Subcutaneous preadipocyte (primary cell): Measurements from ENCODE around the gene RDH5. TPM values are rescaled to one million over a fixed set of nuclear protein-coding genes. Genes with fewer than 3 reads are reported as not detected.

Source experiments
- small RNA-seq: library from RNA; depleted of rRNA; stranded (forward); fragments of <200 nt; gene quantifications from one replicate; pipeline ENCODE3, GENCODE V24; 2012
- total RNA-seq: library from RNA; depleted of rRNA; stranded (reverse); fragments of >200 nt; gene quantifications from 2 replicates; pipeline ENCODE4 v1.2.3, GENCODE V29; 2012

The RDH5 gene
- 59.2 and 70.6 TPM in 2 replicates for total RNA-seq

DNA sequence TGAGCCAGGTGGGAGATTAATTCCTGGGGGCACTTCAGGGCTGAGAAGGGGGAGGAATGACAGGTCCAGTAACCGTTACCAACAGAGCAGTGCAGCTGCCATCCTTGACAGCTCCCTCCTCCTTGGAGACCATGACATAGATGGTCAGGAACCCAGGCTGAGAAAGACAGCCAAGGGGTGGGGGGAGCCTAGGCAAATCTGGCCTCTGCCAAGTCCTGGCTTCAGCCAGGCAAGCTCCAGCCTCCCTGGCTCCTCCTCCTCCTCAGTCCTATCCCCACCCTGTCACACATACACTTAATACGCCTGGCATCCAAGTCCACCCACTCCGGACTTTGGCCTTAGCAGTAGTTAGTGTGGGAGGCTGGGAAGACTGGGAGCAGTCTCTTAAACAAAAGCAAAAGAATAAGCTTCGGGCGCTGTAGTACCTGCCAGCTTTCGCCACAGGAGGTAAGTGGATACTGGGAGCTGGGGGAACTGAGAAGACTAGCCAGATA lies at the start of gene RDH5:
Gene RDH5 (plus strand): TSS at position 323 of the 494 bp plus-strand sequence. CDS start 792 bp downstream, outside the sequence.

DNA sequence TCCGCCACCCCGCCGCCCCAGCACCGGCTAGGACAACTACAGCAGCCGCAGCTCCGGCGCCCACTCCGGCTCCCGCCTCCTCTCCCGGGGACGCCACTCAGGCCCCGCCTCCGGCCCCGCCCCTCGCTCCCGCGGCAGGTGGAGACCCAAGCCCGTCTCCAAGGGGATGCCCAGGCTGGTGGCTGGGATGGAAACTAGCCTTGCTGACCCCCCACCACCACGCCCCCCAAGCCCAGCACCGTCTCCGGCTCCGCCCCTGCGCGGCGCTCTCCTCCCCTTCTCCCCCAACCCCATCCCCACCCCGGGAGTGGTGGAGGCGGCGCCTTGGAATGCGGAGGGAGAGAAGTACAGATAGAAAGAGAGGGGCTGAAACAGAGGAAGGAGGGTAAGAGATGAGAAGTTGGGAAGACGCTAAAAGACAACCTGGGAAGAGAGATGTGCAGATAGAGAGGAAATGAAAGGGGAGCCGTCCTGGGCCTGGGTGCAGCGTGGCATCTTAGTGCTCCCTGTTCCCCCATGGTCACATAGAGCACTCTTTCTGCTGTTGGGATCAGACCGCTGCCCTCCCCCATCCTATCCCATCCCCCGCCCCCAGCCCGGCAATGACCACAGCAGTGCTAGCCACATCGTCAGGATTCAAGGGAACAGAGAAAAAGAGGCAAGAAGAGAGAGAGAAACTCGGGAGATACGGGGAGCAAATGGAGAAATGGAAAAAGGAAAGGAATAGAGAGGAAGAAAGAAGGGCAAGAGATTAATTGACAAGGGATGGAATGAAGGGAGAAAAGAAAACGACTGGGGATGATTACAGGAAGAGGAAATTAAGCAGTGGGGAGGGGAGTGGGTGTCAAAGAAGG lies 12.1 kb upstream of the RDH5 start, which contains the start of gene ITGA7:
Gene ITGA7 (minus strand): TSS at position 64 of the 854 bp plus-strand sequence. CDS start 222 bp downstream, outside the sequence.

DNA sequence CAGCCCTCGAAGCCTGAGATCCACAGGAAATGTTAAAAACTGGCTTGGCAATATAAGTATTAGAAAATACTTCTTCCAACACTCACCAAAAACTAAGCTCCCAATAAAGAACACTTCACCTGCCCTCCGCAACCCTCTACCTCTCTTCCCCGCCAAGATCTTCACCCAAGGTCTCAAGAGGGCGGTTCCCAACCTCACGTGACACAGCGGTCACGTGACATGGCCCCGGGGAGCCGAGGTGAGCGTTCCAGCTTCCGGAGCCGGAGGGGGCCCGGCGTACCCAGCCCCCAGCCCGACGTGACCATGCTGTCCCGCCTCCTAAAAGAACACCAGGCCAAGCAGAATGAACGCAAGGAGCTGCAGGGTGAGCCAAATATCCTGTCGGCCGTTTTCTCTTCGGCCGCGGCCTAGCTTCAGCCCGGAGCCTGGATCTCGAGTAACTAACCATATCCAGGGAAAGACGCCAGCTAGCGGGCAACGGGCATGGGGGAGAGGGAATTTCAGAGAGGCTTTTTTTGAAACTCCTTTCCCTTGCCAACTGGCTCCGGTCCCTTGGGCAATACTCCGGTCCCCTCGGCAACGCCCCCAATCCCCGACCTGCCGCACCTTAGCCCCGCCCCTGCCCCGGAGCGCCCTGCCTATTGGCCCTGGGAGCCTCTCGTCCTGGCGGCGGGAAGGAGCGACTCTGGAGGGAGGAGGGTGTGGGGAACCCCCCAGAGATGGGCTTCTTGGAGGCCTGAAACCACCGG lies 4.2 kb upstream of the RDH5 start, which contains the start of gene BLOC1S1:
Gene BLOC1S1 (plus strand): TSS at position 214 of the 749 bp plus-strand sequence. CDS start 6 bp downstream, at position 220.

DNA sequence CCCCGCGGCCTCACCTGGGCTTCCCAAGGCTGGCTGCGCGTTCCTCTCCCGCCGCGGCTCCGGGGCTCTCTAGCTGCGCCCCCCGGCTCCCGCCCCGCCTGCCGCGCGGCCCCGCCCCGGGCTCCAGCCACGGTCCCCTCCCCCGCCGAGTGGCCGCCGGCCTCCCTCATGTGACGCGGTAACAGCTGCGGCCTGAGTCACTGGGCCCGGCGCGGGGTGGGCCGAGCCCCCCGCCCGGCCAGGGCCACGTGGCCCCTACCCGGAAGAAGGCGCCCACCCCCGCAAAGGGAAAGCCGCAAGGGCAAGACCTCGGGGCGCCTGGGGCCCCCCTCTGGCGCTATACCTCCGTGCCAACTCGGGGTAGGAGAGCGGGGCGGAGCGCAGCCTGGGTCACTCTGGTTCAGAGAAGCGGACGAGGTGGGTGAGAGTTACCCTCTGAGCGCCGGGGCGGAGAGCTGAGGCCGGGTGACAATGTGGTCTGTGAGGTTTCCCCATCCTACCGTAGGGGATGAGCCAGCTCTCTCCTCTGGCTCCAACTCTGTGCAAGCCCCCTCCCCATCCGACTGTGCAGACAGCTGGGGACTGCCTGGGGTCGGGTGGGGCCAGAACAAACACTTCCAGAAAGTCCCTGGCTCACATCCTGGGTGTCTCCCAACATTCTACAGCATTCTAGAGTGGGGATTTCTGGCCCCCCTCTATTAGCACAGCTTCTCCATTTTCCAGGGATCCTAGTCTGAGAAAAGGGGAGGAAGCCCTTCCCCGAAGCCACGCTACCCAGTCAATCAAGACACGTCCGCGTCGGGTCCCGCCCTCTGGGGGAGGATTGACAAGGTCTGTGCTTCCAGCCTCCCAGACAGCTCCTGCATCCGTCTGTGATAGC lies 9.0 kb downstream of the RDH5 start, which contains the start of gene CD63:
Gene CD63 (minus strand): TSS at position 71 of the 880 bp plus-strand sequence. CDS start 668 bp downstream, outside the sequence.

DNA sequence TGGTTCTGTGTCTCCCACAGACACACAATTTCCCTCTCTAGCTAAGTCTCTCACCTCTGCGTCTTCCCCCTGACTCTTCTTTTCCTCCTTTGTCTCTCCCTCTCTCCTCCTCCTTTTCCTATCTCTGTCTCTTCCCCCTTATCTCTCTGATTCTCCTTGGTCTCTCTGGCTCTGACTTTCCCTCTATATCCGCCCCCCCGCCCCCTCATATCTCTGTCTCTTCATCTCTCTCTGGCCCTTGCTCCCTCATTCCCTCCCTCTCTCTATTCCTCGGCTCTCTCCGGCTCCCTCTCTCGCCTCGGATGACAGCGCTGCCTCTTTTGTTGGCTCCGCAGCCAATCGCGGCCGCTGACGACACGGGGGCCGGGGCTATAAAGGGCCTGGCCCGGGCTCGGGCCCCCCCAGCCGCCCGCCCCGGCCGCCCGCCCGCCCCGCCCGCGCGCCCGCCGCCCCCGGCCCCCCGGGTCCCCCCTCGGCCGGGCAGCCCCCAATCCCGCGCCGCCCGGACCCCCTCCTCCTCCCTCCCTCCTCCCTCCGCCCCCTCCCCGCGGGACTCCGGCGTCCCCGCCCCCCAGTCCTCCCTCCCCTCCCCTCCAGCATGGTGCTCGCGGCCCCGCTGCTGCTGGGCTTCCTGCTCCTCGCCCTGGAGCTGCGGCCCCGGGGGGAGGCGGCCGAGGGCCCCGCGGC lies 22.7 kb downstream of the RDH5 start, which contains the start of gene GDF11:
Gene GDF11 (plus strand): TSS at position 404 of the 687 bp plus-strand sequence. CDS start 195 bp downstream, at position 599.

Small RNA genes within 50 kb of the gene (small RNA-seq; reads per million reads assigned to genes)
- gene AC009779.1 (not detected), gene RF00017 (not detected)

Other genes starting within 250 kb of the RDH5 start
- gene OR6C68, start 228.0 kb upstream of the RDH5 start, total RNA-seq: not detected in 2 replicates
- gene OR6C4, start 170.8 kb upstream of the RDH5 start, total RNA-seq: not detected in 2 replicates
- not detected in 2 replicates for gene OR2AP1, start 147.9 kb upstream of the RDH5 start, total RNA-seq
- gene OR10P1, start 83.5 kb upstream of the RDH5 start, total RNA-seq: not detected in 2 replicates
- 15.2 and 18.7 TPM in 2 replicates for gene ITGA7, start 12.5 kb upstream of the RDH5 start, total RNA-seq
- 33.8 and 54.0 TPM in 2 replicates for gene BLOC1S1, start 4.3 kb upstream of the RDH5 start, total RNA-seq
- gene CD63, start 8.6 kb downstream of the RDH5 start, total RNA-seq: 1,437 and 2,220 TPM in 2 replicates
- 4.0 and 7.0 TPM in 2 replicates for gene GDF11, start 22.7 kb downstream of the RDH5 start, total RNA-seq
- gene SARNP, start 97.3 kb downstream of the RDH5 start, total RNA-seq: 65.5 and 79.0 TPM in 2 replicates
- gene ORMDL2, start 97.6 kb downstream of the RDH5 start, total RNA-seq: 14.3 and 15.6 TPM in 2 replicates
- gene DNAJC14, start 109.2 kb downstream of the RDH5 start, total RNA-seq: 32.3 and 42.4 TPM in 2 replicates
- 9.2 and 9.9 TPM in 2 replicates for gene MMP19, start 122.5 kb downstream of the RDH5 start, total RNA-seq
- 36.4 TPM in 2 replicates for gene PYM1, start 207.5 kb downstream of the RDH5 start, total RNA-seq
- 39.3 and 42.8 TPM in 2 replicates for gene DGKA, start 210.8 kb downstream of the RDH5 start, total RNA-seq
- gene PMEL, start 245.6 kb downstream of the RDH5 start, total RNA-seq: 0.78 and 1.5 TPM in 2 replicates
- gene CDK2, start 246.4 kb downstream of the RDH5 start, total RNA-seq: 19.1 and 45.5 TPM in 2 replicates